IMR-90 (cell line): ENCODE data around the gene PLCZ1.

Source experiments
- CEBPB ChIP-seq: IDR thresholded peaks from 2 replicates; pipeline ENCODE4 v1.6.1; 2012; ENCODE audit warnings: low read depth, low read length, improper control_type of control experiment
- CTCF ChIP-seq: conservative IDR thresholded peaks from 2 replicates; pipeline ENCODE4 v1.5.1; 2012; ENCODE audit warnings: mild to moderate bottlenecking, low read depth, low read length, improper control_type of control experiment
- MXI1 ChIP-seq: IDR thresholded peaks from 2 replicates; pipeline ENCODE4 v1.6.1; 2012; ENCODE audit warnings: low read depth, mild to moderate bottlenecking, low read length, moderate library complexity, borderline replicate concordance
- POLR2A ChIP-seq: IDR thresholded peaks from 2 replicates; pipeline ENCODE4 v1.6.1; 2012; ENCODE audit warnings: mild to moderate bottlenecking, low read depth, low read length
- RAD21 ChIP-seq: IDR thresholded peaks from 2 replicates; pipeline ENCODE4 v1.6.1; 2012; ENCODE audit warnings: low read length, improper control_type of control experiment

GRCh38 chr12:18643681-18644080, 94.1 kb downstream of the PLCZ1 start:
- TF ChIP-seq RAD21 = no peak
- no peak for TF ChIP-seq CTCF
- no peak for TF ChIP-seq CEBPB
- TF ChIP-seq POLR2A = no peak
- no peak for TF ChIP-seq MXI1
